HG03095 (cell line): ENCODE measurements around the gene PIP5K1C.

Source experiments
- ATAC-seq: cut with Tn5 transposase; IDR thresholded peaks from one replicate; pipeline ENCODE4 v1.9.1; 2021; ENCODE audit warnings: moderate library complexity; ENCODE audit not compliant: unreplicated experiment

The PIP5K1C gene

GRCh38 chr19:3664879-3665642, 35.2 kb downstream of the PIP5K1C start:
- no peak for ATAC-seq

DNA sequence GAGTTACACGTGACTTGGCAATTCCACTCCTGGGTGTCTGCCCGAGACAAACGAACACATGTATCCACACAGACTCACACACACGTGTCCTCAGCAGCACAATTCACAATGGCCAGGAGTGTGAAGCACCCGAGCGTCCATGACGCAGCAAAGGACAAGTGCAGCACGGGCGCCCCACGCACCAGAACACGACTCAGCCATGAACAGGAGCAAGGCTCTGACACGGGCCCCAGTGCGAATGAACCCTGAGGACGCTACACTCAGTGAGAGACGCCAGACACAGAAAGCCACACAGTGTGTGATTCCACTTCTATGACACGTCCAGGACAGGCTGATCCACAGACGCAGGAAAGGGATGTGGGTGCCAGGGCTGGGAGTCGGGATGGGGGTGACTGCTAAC, 36.4 kb downstream of the PIP5K1C start:
- ATAC-seq: no peak

- ATAC-seq: no peak
Measured at GRCh38 chr19:3661284-3662238, 38.7 kb downstream of the PIP5K1C start.

GRCh38 chr19:3660493-3661219, 39.6 kb downstream of the PIP5K1C start:
- no peak for ATAC-seq

- no peak for ATAC-seq
Measured at GRCh38 chr19:3659746-3660112, 40.5 kb downstream of the PIP5K1C start.

DNA sequence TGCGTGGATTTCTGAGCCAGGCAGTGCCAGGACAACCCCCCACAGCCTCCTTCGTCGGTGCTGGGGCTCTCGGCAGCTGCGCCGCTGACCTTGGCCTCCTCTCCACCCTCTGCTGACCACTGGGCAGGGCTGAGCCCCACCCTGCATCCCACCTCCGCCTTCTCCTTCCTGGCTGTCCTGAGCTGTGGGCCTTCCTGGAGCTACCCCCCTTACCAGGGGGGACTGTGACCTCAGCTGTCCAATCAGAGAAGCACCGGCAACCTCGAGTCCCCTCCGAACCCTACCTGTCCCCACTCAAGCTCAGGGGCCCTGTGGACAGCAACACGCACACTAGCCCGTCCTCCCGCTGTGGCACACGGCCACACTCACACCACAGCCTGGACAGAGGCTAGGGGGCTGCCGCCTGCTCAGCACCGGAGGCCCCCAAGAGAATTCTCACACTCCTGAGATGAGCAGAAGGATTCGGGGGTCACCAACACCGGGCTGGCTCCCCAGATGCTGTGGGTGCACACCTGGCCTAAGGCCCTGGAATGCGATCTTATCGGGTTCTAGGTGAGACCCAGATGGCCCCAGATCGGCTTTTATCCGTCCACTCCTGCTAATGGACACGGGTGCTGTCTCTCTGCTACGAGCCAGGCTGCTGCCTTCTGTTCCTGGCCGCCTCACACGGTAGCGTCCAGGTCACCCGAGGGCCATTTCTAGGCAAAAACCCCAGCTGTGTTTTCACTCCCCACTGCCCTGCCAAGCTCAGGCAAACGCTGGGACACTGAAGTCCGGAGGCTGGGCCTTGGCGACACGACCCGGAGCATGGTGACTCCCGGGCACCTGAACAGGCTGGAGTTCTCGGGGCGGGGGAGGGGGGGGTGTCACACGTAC, 41.2 kb downstream of the PIP5K1C start:
- ATAC-seq: no peak

DNA sequence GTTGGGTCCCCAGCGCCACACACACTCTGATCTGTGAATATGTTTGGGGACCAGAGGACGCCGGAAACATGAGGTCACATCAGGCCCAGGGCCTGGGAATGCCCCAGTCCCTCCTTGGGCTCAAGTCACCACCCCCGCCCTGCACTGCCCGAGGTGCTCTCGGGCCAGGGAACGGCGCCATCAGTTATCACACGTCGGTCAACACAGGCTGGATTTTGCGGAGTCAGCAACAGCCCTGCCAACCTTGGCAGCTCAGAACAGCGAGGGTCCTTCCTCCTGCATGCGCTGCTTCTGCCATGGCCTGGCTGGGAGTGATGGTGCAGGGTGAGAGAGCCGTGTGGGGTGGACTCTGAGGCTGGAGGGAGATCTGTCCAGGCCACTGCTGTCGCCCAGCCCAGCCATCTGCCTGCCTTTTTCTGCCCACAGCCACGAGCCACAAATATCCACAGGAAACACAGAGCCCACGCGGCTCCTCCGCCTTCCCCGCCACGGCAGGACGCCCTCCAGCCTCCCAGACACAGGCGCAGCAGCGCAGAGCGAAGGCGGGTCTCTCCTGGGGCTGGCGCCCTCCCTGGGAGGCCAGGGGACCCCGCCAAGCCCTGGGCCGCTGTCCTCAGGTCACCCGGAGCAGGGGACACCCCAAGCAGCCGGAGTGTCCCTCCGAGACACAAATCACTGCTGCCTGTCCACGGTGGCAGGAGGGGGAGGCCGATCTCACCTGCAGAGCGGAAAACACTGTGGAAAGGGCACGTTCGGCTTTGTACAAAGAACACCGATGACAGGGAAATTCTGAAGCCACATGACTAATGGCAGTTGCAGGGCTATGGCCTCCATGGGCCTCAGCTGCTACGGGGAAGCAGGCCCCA, 42.0 kb downstream of the PIP5K1C start:
- ATAC-seq: no peak

- no peak for ATAC-seq
Measured at GRCh38 chr19:3657395-3657769, 42.9 kb downstream of the PIP5K1C start.

GRCh38 chr19:3656747-3657394, 43.4 kb downstream of the PIP5K1C start:
- no peak for ATAC-seq

- no peak for ATAC-seq
Measured at GRCh38 chr19:3656073-3656746, 44.1 kb downstream of the PIP5K1C start.

DNA sequence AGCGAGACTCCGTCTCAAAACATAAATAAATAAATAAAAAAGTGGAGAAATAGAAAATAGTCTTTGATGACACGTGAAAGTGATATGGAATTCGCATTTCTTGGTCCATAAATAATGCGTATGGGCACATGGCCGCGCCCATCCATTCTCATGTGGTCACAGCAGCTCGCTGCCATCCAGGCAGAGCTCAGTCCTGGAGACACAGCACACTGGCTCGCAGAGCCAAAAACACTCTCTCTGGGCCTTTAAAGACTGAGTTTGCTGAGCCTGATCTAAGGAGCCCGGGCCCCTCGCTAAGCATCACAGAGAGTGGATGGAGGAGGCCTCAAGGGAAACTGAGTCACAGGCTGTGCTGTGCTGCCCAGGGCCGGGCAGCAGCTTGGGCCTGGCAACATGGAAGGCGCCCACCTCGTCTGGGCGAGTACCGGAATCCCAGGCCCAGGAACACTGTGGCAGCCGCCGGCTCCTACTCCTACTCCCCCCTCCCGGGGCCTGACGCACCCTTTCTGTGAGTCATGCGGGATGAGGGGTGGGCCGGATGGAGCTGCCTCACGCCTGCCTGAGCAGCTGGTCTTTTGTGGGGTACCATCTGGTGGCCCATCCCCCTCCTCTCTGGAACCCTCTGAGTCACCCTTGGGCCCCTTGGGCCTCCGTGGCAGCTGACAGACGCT, 44.7 kb downstream of the PIP5K1C start:
- no peak for ATAC-seq

DNA sequence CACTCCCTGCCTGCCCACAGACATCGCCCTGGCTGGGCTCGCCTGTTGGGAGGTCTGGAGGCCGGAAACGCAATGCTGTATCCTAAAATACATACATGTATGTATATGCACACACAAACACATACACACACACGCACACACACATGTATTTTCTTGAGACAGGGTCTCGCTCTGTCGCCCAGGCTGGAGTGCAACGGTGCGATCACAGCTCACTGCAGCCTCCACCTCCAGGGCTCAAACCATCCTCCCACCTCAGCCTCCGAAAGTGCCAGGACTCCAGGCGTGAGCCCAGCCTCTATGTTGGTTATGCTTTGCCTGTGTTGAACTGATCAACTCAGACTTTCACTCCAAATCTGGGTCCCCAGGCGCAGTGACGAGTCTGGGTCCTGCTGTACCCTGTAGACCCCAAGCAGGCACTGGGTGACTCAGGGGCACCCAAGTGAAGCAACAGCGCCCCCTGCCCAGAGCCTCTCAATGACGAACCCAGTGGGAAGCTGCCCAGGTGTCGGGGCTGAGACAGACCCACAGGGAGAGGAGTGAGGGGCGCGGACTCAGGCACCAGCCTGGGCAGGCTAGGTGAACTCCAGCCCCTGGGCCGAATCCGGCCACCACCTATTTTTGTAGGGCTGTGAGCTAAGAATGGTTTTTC, 46.3 kb downstream of the PIP5K1C start:
- ATAC-seq: no peak

DNA sequence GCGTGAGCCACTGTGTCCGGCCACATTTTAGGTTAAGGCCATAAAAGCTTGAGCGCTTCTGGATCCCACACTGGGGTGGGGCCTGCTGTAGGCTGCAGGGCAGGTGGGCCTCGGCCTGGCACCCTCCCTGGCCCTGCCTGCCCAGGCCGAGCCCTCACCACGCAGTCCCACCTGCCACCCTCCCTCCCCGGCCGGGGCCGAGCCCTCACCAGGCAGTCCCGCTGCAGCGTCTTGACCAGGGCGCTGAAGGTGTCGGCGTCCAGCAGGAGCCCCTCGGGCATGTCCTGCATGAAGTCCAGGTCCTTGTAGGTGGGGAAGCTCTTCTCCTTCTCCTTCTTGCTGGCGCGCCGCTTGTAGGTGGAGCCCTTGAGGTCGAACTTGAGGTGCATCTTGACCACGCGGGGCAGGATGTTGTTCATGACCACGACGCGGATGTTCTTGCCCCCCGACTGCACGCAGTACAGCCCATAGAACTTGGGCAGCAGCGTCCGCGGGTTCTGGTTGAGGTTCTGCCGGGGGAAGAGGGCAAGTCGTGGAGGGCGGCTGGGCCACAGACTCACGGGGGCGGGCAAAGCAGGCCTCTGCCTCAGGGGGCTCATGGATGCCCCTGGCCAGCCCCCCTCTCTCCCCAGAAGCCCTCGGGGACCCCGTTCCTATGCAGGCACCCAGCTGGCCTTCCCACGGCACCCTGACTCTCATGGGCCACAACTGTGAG, 47.0 kb downstream of the PIP5K1C start:
- ATAC-seq: no peak

DNA sequence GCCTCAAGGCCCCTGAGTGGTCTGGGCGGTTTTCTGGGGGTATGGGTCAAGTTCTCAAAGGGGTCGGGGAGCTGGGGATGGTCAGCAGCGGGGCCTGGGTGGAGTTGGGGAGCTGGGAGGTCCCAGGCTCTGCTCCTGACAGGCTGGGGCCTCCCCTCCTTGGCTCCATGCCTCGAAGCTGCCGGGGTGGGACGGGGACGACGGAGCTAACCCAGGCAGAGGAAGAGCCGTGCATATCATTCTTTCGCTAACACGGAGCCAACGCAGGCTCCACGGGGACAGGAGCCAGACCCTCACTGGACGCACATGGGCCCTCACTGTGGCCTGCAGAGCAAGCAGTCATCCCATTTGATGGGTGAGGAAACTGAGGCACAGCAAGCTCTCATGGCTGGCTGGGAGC, 47.8 kb downstream of the PIP5K1C start:
- ATAC-seq: no peak

GRCh38 chr19:3651684-3652083, 48.6 kb downstream of the PIP5K1C start:
- no peak for ATAC-seq

DNA sequence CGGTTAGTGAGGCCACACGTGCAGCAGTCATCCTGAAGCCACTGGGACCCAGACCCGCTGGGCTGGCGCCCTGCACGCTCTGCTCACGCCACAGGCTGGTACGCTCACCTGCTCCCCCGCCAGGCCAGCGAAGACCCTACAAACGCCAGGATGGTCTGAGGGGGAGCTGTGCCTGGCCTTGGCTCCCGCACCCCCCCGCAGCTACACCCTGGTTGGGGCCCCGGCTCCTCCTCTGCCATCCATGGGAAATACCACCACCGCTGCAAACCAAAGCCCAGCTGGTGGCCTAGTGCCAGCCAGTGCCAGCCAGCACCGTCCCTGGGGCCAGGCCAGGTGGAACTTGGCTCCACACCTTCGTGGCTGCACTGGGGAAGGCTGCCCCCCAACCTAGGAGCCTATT, 50.4 kb downstream of the PIP5K1C start:
- no peak for ATAC-seq
